C4-2B (cell line): ENCODE data around the gene HMGB1.

Source experiments
- ZFX ChIP-seq: fragments of 450-650 bp; IDR thresholded peaks from 2 replicates; pipeline ENCODE4 v1.6.1; 2017
- TF ChIP-seq, protein P1 (sequence below): fragments of 450-650 bp; conservative IDR thresholded peaks from 2 replicates; pipeline ENCODE4 v1.5.1; 2017; ENCODE audit warnings: mild to moderate bottlenecking

DNA sequence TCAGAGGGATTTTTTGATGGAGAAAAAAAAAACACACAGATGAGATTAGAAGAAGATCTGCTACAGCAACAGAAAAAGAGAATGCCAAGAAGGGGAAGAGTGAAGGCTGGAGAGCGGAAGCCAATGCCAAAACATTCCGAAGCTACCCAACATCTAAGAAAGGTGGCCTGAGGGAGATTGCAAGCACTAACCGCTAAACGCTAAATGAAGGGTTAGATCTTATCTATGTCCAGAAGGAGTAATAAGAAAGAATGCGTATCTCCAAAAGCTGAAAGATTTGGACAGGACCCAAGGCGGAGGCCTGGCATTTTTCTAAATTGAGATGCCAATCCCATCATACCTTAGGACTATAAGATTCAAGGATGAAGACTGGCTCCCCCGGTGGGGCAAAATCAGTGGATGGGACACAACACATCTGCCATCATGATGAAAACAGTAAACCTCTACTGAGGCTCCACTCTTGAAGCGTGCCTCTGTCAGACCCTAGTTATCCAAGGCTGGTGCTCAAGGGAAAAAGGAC is 15.6 kb upstream of the HMGB1 start:
- TF ChIP-seq, protein P1, sequence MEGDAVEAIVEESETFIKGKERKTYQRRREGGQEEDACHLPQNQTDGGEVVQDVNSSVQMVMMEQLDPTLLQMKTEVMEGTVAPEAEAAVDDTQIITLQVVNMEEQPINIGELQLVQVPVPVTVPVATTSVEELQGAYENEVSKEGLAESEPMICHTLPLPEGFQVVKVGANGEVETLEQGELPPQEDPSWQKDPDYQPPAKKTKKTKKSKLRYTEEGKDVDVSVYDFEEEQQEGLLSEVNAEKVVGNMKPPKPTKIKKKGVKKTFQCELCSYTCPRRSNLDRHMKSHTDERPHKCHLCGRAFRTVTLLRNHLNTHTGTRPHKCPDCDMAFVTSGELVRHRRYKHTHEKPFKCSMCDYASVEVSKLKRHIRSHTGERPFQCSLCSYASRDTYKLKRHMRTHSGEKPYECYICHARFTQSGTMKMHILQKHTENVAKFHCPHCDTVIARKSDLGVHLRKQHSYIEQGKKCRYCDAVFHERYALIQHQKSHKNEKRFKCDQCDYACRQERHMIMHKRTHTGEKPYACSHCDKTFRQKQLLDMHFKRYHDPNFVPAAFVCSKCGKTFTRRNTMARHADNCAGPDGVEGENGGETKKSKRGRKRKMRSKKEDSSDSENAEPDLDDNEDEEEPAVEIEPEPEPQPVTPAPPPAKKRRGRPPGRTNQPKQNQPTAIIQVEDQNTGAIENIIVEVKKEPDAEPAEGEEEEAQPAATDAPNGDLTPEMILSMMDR, result no peak
- TF ChIP-seq ZFX, result 0 out of 2 replicates have a peak, but pooled peaks have one; percentile 10
